GM20431 (cell line): ENCODE data around the gene USP24.

Experiments used
- in situ Hi-C: fragments of 300-500 bp; cut with MseI, MboI; formaldehyde crosslinking; loops from one replicate; pipeline ENCODE4 v1.15.0; 2020; ENCODE audit warnings: low sequenced_read_pairs; ENCODE audit not compliant: unreplicated experiment

USP24 gene, protein sequence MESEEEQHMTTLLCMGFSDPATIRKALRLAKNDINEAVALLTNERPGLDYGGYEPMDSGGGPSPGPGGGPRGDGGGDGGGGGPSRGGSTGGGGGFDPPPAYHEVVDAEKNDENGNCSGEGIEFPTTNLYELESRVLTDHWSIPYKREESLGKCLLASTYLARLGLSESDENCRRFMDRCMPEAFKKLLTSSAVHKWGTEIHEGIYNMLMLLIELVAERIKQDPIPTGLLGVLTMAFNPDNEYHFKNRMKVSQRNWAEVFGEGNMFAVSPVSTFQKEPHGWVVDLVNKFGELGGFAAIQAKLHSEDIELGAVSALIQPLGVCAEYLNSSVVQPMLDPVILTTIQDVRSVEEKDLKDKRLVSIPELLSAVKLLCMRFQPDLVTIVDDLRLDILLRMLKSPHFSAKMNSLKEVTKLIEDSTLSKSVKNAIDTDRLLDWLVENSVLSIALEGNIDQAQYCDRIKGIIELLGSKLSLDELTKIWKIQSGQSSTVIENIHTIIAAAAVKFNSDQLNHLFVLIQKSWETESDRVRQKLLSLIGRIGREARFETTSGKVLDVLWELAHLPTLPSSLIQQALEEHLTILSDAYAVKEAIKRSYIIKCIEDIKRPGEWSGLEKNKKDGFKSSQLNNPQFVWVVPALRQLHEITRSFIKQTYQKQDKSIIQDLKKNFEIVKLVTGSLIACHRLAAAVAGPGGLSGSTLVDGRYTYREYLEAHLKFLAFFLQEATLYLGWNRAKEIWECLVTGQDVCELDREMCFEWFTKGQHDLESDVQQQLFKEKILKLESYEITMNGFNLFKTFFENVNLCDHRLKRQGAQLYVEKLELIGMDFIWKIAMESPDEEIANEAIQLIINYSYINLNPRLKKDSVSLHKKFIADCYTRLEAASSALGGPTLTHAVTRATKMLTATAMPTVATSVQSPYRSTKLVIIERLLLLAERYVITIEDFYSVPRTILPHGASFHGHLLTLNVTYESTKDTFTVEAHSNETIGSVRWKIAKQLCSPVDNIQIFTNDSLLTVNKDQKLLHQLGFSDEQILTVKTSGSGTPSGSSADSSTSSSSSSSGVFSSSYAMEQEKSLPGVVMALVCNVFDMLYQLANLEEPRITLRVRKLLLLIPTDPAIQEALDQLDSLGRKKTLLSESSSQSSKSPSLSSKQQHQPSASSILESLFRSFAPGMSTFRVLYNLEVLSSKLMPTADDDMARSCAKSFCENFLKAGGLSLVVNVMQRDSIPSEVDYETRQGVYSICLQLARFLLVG (N-terminal part only)

DNA sequence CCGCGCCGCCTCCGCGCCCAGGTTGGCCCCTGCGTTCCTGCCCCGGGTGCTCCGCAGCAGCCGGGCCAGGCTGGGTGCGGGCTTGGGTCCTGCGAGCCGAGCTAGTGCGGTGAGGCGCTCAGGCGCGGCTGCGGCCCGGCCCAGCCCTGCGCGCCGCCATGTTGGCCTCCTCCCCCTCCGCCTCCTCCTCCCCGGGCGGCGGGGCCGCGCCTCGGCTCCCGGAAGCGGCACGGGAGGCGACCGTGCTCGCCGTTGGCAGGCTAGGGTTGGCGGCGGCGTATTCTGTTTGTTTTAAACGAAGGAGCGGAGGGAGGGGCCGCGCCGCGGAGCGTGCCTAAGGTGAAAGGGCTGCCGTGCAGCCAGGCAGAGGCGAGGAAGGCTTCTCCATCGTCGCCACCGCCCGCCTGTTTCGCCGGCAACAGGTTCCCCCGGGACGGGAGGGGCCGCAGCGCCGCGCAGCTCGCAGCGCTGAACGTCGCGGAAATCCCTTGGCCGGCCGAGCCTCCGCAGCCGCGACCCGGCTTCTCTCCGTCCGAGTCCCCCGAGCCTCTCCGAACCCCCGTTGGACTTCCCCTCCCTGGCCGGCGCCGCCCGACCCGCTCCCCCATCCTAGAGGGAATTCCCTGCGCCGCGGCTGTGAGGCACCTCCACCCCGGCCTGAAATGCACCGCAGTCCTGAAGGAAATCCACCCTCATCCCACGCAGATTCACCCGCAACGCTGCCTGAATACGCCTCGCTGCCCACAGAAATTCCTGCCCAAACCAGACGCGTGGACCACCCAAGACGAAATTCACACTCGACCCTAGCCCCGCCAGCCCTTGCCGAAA, at the start of gene USP24:
USP24 (minus strand) TSS at position 171 of the 828 bp plus-strand sequence. CDS start 251 bp downstream, outside the sequence.
- in situ Hi-C loops = no loop called here

DNA sequence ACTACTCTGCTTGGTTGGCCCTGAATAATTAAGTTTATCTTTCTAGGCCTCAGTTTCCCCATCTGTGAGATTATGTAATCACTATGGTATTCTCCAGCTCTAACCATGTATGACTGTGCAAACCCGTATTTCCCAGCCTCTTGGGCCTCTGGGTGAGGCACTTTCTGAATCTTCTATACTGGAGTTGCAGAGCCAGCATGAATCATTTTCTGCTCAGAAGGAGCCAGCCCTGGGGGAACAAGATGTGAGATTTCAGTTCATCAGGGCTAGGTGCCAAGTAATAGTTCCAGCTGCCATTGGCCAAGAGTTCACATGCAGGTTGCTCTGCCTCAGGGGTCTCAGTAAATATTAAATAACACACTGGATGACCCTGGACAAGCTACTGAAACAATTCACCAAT, 47.7 kb upstream of the USP24 start:
- in situ Hi-C loops = no loop called here

- in situ Hi-C loops = no loop called here
Observed at GRCh38 chr1:55259911-55260609, 44.9 kb upstream of the USP24 start.

DNA sequence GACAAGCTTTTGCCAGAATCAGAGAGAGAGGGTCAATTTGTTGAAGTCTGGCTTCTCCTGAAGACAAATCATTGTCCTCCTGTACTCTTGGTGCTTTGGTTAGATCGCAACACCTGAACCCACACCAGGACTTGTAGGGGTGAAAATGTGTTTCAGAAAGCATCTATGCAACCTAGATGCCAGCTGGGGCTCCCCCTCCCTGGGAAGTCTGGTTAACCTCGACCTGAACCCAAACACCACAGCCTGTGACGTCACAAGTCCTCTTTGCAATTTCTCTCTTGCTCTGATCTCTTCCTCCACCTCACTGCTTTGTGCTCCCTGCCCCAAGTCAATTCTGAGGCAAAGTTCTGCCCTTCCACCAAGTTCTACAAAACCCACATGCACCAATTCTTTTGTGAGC, 42.8 kb upstream of the USP24 start:
- in situ Hi-C loops = no loop called here

DNA sequence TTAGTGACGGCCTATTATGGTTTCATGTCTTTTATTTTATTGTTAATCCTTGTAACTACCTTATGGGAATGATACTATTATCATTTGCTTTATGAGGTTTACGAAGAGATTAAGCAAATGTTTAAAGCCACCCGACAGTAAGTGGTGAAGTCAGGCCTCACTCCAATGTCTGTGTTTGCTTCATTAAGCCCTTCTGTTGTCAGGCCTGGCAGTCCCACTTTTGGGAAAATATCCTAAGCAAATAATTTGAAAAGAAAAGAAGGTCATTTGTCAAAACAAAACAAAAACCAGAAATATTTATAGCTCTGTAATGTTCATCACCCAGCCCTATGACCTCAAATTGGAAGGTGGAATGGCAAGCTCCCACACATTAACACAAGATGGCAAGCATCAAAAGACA, 40.7 kb upstream of the USP24 start:
- in situ Hi-C loops = no loop called here

GRCh38 chr1:55252942-55253589, 37.9 kb upstream of the USP24 start:
- in situ Hi-C loops = no loop called here

DNA sequence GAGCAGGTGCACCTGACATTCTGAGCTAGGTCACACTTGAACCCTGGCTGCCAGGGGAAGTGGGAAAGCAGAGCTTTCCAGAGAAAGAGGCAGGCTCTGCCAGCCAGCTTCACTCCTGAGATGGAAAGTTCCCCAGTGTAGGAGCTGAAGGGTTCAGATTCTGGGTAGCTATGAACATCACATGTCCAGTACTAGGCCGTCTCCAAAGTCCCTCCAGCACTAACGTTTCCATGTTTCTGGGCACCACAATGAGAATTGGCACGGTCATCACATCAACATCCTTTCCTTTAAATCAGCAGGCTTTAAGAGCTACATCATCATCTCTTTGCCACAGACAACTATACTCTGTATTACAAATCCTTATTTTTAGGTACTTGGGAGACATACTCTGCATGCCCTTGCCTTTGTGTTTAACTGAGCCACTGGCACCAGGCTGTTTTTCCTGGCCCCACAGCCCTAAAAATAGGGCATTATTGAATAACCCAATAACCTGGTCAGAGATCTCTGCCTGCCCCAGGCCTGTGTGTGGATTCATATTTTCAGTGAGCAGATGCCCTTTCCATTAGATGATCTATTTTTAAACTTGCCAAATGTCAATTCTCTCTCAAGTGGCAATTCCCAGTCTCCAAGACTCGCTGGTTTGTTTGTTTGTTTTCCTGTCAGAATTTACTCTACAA, 35.4 kb upstream of the USP24 start:
- in situ Hi-C loops = no loop called here

GRCh38 chr1:55249646-55250398, 34.7 kb upstream of the USP24 start:
- in situ Hi-C loops = no loop called here

DNA sequence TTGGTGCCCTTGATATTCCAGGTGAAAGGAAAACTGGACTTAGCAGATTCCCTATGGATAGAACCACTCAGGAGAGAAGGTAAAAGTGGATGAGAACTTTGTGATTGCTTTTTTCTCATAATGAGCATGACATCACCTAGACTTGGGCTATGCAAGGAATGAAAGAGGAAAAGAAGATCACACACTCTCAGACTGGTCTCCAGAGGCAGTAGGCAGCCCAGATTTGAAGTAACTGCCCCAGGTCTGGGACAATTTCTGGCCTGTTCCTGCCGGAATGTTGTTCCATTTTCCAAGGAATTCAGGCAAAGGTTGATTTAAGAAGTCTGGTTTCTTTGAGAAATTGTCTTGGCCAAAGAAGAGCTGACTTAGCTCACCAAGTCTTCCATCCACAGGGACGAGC, 31.7 kb upstream of the USP24 start:
- in situ Hi-C loops = no loop called here

GRCh38 chr1:55246331-55246730, 31.2 kb upstream of the USP24 start:
- in situ Hi-C loops = no loop called here

- in situ Hi-C loops = no loop called here
Observed at GRCh38 chr1:55245781-55246180, 30.6 kb upstream of the USP24 start.

- in situ Hi-C loops = no loop called here
Observed at GRCh38 chr1:55244476-55245099, 29.4 kb upstream of the USP24 start.

GRCh38 chr1:55243655-55244054, 28.5 kb upstream of the USP24 start:
- in situ Hi-C loops = no loop called here

- in situ Hi-C loops = no loop called here
Observed at GRCh38 chr1:55239548-55239947, 24.4 kb upstream of the USP24 start.

DNA sequence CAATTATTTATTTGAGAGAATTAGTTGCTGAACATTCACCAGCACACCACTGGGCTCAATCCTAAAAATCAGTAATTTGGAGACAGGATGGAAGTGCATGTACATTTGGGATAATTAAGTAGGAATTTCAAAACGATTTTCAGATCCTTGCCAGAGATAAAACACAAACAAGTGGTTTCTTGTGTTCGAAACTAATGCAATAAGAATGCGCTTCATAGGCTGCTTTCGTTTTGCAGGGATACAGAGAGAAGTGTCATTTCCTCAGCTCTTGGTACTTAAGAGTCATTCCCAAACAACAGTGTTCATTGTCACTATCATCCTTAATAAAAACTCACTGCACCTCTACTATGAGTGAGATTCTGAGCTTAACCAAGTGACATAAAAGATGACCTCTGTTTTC, 20.6 kb upstream of the USP24 start:
- in situ Hi-C loops = no loop called here

DNA sequence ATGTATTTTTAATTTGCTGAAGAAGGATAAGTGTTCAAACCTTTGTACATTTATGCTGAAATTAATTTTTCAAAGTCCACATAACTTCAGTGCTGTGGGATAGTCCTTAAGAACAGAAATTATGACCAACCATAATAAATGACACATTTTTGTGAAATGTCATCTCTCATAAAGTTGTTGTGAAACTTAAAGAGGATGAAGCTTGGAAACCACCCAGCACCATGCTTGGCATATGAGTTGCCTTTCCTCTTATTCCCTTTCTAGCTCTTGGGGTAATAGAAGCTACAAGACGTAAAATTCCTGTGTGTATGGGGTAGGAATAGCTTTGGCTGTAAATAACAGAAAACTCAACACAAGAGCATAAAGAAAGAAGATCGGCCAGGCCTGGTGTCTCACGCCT, 18.9 kb upstream of the USP24 start:
- in situ Hi-C loops = no loop called here
